ENCODE results near the gene FAM174A.
"Not testable (repeated sequence)": the region's sequence is repeated elsewhere in the genome, so short reads cannot be mapped to it uniquely, and the experiment has no call there.

FAM174A gene

GRCh38 chr5:100576217-100576751, 41.1 kb downstream of the FAM174A start:
- DNase-seq: no peak

GRCh38 chr5:100577506-100577905, 42.3 kb downstream of the FAM174A start:
- no peak for DNase-seq

DNA sequence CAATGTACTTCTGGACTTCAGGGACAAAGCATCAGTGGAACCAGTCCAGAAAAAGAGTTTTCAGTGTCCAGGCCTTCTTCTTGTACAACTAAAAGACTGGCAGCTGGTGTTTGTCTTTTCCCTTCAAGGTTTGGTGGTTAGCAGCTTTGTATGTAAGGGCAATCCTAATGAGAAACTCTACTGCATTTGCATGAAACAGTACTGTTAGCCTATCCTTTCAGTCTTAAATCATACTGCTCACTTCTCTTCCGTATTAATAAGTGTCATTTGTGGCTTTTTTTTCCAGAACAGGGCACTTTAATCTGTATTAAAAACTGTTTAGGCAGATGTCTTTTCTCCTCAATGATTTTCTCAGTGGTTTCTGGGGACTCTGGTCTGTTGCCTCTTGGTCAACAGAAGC, 48.9 kb downstream of the FAM174A start:
- DNase-seq: no peak

DNA sequence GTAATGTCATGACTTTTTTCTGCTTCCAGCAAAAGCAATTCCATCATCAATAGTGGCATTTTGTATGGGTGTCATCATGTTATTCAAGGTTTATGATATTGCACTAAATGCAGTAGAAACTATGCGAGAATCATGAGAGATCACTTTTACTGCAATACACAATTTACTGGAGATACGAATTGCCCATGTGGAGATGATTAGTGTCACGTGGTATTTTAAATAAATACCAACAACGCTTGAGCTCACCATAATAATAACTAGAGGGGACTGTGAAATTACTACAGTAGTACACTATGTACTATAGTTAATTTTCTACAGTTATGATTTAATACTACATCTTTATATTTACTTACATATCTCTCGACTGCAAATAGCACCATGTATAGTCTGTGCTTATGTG, 49.7 kb downstream of the FAM174A start:
- DNase-seq: no peak

GRCh38 chr5:100590867-100591266, 55.7 kb downstream of the FAM174A start:
- no peak for DNase-seq

- DNase-seq: no peak
Measured at GRCh38 chr5:100595152-100595811, 60.1 kb downstream of the FAM174A start.

- no peak for DNase-seq
Measured at GRCh38 chr5:100595812-100596173, 60.6 kb downstream of the FAM174A start.

DNA sequence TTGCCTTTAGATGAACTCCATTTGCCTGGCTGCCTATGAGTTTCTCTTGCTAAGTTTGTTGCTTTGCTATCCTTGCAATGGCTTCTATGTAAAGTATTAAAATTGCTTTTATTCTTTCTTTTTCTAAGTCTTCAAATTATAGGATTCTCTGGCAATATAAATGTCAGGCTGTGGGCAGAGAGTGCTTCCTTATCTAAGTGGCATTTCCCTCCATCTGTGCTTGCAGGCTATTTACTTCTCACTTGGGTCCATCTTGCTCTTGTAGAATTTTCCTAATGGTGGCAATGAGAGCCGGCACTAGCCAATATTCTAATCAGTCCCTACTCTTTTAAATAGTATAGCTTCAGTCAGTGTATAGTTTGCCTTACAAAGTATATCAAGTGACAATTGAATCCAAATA, 63.3 kb downstream of the FAM174A start:
- no peak for DNase-seq

DNA sequence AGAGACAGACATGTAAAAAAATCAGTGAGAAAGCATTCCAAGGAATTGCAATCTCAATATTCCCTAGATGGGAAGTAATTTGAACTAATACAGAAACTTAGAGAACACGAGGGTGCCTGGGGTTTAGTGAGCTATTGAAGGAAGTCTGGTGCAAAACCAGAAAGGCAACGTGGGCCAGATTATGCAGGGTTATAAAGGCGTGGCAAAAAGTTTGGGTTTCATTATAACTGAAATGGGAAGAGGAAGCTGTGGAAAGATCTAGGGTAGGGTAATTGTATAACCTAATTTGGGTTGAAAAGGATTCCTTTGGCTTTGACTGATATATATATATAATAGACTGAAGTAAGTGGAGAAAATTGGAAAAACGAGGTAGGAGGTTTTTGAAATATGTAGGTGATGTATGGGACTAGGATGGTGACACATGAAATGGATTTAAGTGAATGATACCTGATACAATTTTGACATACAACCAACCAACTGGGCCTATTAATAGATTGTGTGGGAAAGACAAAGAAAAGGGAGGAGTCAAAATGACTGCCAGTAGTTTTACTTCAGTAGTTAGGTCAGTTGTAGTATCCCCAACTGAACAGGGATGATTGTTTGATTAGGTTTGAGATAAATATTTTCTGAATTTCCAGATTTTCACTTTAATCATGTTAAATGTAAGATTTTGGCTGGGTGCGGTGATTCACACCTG, 65.3 kb downstream of the FAM174A start:
- no peak for DNase-seq

GRCh38 chr5:100603141-100603540, 68.0 kb downstream of the FAM174A start:
- no peak for DNase-seq

DNA sequence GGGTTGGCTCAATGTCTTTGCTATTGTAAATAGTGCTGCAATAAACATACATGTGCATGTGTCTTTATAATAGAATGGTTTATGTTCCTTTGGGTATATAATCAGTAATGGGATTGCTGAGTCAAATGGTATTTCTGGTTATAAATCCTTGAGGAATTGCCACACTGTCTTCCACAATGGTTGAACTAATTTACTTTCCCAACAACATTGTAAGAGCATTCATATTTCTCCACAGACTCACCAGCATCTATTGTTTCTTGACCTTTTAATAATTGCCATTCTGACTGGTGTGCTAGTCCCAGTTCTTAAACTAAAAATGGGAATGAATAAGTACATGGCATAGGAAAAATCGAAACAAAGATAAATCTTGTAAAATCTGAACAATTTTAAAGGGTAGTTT, 68.8 kb downstream of the FAM174A start:
- not testable (repeated sequence) for DNase-seq

- DNase-seq: no peak
Measured at GRCh38 chr5:100609594-100609993, 74.4 kb downstream of the FAM174A start.

DNA sequence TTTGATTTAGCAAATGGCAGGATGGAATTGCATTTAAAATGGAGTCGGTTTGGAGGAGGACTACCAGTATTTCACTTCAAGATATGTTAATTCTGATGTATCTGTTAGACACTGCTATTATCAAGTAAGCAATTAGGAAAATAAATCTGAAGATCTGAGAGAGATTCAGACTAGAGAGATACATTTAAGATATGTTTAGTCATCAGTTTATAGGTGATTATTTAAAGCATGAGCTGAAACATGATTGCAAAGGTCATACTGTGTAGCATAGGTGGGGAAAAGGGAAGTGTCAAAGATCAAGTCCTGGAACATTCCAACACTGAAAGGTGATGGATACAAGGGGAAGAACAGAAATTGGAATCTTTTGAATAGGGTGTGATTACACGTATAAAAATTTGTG, 79.1 kb downstream of the FAM174A start:
- DNase-seq: no peak

GRCh38 chr5:100615362-100615761, 80.2 kb downstream of the FAM174A start:
- DNase-seq: no peak

GRCh38 chr5:100616291-100616690, 81.1 kb downstream of the FAM174A start:
- DNase-seq: no peak

DNA sequence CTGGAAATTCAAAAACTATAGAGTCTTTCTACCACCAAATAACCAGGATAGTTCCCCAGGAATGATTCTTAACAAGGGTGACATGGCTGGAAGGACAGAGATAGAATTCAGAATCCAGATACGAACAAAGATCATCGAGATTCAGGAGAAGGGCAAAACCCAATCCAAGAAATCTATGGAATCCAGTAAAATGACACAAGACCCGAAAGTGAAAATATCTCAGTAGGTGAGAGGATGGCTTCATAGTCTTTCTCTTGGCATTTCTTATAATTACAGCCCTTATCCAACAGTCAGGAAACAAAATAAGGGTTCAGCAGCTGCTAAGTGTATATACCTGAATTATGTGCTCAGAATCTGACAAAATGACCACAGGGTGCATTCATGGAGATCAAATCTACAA, 81.8 kb downstream of the FAM174A start:
- no peak for DNase-seq

GRCh38 chr5:100623719-100624118, 88.5 kb downstream of the FAM174A start:
- peak; percentile 54 for DNase-seq

DNA sequence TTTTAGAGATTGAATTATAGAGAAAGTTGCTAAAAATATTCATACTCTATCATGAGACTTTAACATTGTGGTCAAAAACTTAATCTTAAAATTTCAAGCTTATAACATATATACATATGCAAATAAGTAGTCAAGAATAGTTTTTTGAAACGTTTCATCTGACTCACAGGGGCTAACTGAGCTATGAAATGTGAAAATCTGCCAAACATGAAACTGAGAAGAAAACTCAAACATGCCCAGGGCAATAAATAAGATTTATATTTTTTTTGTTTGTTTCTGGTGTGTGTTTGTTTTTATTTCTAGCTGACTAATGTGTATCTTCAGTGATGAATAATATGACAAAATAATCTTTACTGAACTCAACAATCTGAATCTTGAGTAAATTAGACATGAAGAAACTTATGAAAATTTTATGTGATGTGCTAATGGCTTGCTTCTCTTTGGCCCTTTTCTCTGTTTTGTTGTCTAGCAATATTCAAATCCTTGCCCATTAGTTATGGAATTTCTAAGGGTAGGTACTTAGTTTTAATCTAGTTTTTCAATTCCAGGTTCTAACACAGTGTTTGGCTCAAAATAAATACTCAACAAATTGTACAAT, 99.9 kb downstream of the FAM174A start:
- DNase-seq: no peak

All from CD4-positive, alpha-beta T cell treated with Interleukin-10 for 1 hour (primary cell).